Esophagus muscularis mucosa (tissue), 4 donors: ENCODE results near the gene TARS1.

ENCODE experiments used
- CTCF ChIP-seq, 3 experiments: fragments of 200-600 bp in 2 of 3; fragments of 450-650 bp in 1 of 3; sonication (generic) in 2 of 3; IDR thresholded peaks; one replicate each; pipeline ENCODE4 v1.5.1; 2017 to 2019; ENCODE audit warnings: antibody characterized with exemption in 3 of 3, mild to moderate bottlenecking in 2 of 3, moderate library complexity in 1 of 3
- EP300 ChIP-seq: sonication (generic); formaldehyde crosslinking; IDR thresholded peaks from one replicate; pipeline ENCODE4 v1.6.1; 2017; ENCODE audit warnings: antibody characterized with exemption
- POLR2A ChIP-seq: fragments of 450-650 bp; IDR thresholded peaks from one replicate; pipeline ENCODE4 v1.6.1; 2017; ENCODE audit warnings: antibody characterized with exemption, moderate library complexity, mild to moderate bottlenecking, low read depth
- POLR2AphosphoS5 ChIP-seq, 2 donors: sonication (generic); formaldehyde crosslinking; IDR thresholded peaks; one replicate each; pipeline ENCODE4 v1.6.1; 2017; ENCODE audit warnings: antibody characterized with exemption in 2 of 2

- TF ChIP-seq POLR2A (no peak), CTCF (IDR thresholded peaks at IDR 0.05) (no peak), POLR2AphosphoS5 (IDR thresholded peaks at IDR 0.05) (no peak), EP300 (no peak)
Measured at GRCh38 chr5:33411498-33411897, 29.3 kb upstream of the TARS1 start.
